Stimulated activated CD4-positive, alpha-beta T cell treated with anti-CD3 and anti-CD28 coated beads, TNF-alpha, amount 100 ng/mL, for 24 hours (primary cell): ENCODE results near the gene PURB.
"Not testable (repeated sequence)": the region's sequence is repeated elsewhere in the genome, so short reads cannot be mapped to it uniquely, and the experiment has no call there.

Source experiments
- DNase-seq, 3 experiments: peaks; one replicate each; pipeline ENCODE4 v3.0.0-alpha.2; 2020; ENCODE audit warnings: low read depth in 3 of 3

Gene PURB

GRCh38 chr7:44853391-44853790 is 31.9 kb downstream of the PURB start:
- peak in 2 of 3 experiments; percentile 11 to 19 for DNase-seq

- DNase-seq = no peak
Observed at GRCh38 chr7:44852590-44852989, 32.7 kb downstream of the PURB start.

- DNase-seq = no peak
Observed at GRCh38 chr7:44849885-44850544, 35.3 kb downstream of the PURB start.

- no peak for DNase-seq
Observed at GRCh38 chr7:44849259-44849884, 36.0 kb downstream of the PURB start.

- peak; percentile 99 to 100 (median 100) for DNase-seq
Observed at GRCh38 chr7:44847920-44848634, 37.3 kb downstream of the PURB start, which contains the start of gene H2AZ2. Gene H2AZ2 (minus strand): TSS chr7:44848087. CDS start chr7:44847971, 116 bp downstream.

GRCh38 chr7:44847509-44847919 is 37.8 kb downstream of the PURB start:
- DNase-seq = peak; percentile 66 to 78 (median 69)

- no peak for DNase-seq
Observed at GRCh38 chr7:44846816-44847508, 38.4 kb downstream of the PURB start.

GRCh38 chr7:44846390-44846789 is 38.9 kb downstream of the PURB start:
- not testable (repeated sequence) for DNase-seq

GRCh38 chr7:44845451-44845850 is 39.9 kb downstream of the PURB start:
- DNase-seq = no peak

GRCh38 chr7:44843440-44843839 is 41.9 kb downstream of the PURB start:
- DNase-seq = not testable (repeated sequence)

GRCh38 chr7:44842675-44843074 is 42.7 kb downstream of the PURB start:
- DNase-seq = not testable (repeated sequence)

- DNase-seq = no peak
Observed at GRCh38 chr7:44838751-44839150, 46.6 kb downstream of the PURB start.

- DNase-seq = no peak
Observed at GRCh38 chr7:44827567-44827966, 57.8 kb downstream of the PURB start.
